Cardiac septum (tissue), 1 donor: Measurements from ENCODE around the gene DPP6. TPM values are rescaled to one million over a fixed set of nuclear protein-coding genes. Genes with fewer than 3 reads are reported as not detected.

Experiments
- DNase-seq: peaks from one replicate; pipeline ENCODE4 v3.0.0-alpha.2; 2020; ENCODE audit warnings: low spot score
- intact Hi-C: fragments of 100-400 bp; cut with DNase I; formaldehyde crosslinking; loops from one replicate; pipeline ENCODE4 v1.14.0; 2022
- total RNA-seq: library from RNA; stranded (reverse); fragmentation: NEBNext Ultra II Directional; extraction: Animal tissue kit (Norgen Biotek cat#: 25700); gene quantifications from one replicate; pipeline ENCODE4 v1.2.1, GENCODE V29; 2021
- donor health status: DM: no; HTN: no; CAD: no.

The DPP6 gene
- total RNA-seq, 1 donor from 2014 or later, result not detected

DNA sequence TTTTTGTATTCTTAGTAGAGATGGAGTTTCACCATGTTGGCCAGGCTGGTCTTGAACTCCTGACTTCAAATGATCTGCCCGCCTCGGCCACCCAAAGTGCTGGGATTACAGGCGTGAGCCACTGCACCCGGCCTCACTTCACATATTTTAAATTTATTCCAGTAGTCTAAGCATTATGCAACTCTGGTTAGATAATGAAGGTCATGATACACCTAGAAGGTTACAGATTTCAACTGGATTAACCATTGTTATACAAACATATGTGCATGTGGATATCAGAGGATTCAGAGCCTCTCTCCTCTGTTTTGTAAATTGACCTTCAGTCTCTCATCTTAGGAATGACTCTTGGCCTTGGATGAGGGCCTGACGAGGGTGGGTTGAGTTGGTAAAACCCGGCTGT is 146.3 kb downstream of the DPP6 start:
- intact Hi-C loops, result no loop called here

DNA sequence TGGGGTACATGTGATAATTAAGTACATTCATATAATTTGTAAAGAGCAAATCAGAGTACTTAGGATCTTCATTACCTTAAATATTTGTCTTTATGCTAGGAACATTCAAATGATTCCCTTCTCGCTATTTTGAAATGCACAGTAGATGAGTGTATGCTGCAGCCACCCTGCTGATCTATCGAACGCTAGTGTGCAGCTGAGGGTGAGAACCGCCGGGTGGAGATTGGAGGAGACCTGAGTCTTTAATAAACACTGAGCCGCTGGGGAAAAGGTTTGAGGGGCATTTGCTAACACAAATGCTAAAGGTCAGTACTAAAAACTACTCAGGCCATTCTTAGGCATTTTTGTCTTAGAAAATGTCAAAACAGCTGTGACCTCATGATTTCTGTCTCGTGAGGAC is 148.0 kb downstream of the DPP6 start:
- DNase-seq, result no peak
- intact Hi-C loops, result no loop called here

More for the DNA sequence above, 146.3 kb downstream of the DPP6 start:
- DNase-seq, result no peak

DNA sequence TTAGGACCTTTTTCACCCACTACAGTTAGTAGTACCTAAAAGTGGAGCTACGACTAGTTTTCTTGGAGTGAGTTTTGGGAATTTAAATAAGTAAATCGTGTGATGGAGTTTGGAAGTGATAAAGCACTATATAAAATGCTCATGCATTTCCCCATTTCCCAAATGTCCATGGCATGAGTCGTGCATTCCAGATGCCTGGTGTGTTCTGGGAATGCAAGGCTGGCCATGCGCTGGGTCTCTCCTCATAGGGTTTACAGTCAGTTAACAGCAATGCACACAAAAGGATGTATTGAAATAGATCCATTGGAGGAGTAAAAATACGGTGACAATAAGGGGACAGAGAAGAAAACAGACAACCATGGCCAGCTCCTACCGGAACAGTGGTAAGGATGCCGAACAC is 149.8 kb downstream of the DPP6 start:
- no peak for DNase-seq
- intact Hi-C loops, result no loop called here

DNA sequence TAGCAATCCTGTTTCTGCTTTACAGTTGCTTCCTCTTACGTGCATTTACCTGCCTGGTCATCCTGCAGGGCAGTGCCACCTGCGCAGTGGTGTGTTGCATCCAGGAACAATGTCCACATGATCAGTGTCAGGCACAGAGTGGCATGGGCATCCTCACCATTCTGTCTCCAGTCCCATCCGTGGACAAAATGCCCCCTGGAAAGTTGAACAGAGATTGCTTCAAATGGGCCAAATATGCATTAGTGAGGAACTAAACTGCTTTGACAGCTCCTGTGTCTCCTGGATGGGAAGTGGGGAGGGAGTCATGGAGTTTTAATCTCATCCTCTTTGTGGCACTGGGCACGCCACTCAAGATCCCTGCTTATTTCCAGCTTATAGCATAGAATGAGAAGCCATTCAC is 151.8 kb downstream of the DPP6 start:
- intact Hi-C loops, result no loop called here
- no peak for DNase-seq

DNA sequence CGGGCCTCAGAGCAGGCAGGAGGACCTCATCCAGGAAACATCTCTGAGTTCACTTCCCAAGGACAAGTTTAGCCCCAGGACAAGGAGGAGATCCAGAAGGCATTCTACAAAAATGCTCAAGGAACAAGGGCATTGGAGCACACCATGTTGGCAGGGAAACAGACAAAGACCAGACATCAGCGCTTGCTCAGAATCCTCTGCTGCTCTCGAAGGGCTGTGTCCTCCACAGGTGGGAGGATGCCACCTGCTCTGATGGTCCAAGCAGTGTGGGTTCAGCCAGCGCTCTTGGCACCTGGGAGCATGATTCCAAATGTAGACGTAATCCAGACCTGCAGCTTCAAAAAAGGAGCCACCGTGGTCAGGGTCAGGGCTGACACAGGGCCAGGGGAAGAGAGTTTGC is 160.7 kb downstream of the DPP6 start:
- DNase-seq, result no peak
- intact Hi-C loops, result no loop called here

DNA sequence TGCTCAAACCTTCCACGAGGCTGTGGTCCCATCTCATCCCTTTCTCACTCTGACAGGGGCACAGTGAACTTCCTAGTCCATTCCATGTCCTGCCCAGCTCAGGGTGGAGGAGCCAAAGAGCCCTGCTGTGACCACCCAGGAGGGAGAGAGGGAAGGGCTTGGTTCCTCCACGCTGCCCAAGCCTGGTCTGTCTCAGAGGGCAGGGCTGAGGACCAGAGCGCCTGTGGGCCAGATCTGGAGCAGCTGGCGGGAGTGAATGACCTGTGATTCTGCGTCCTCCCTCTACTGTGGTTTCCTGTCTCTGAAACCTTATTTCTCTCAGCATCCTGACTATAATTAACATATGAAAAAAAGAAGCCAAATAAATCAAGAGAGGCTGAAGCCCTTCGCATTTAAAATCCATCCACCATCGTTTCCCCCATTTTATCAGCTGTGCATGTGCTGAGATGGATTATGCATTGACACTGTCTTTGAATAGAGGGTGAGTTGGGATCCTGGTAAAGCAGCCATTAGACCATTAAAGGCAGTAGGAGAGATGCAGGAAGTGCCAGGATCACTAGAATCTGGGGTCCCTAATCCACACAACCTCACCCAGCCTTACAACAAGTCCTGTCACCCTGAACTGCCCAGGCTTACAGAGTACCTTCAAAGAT is 165.6 kb downstream of the DPP6 start:
- DNase-seq, result no peak
- intact Hi-C loops, result no loop called here

DNA sequence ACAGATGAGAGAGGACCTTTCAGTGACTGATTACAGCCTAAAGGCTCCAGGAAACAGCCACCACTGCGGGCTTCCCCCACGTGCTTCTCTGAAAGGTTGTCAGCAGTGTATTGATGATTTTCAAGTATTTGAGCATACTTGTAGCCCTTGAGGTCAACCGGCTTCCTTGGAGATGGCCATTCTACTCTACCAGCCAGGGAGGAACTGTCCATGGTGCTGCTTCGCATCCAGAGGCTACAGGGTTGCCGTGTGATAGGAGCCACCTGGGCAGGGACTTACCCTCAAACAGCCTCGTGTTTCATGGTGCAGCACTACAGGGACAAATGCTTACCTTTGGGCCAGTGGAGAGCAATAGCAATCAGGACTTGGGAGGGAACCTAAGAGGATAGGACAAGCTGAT is 179.5 kb downstream of the DPP6 start:
- intact Hi-C loops, result no loop called here

DNA sequence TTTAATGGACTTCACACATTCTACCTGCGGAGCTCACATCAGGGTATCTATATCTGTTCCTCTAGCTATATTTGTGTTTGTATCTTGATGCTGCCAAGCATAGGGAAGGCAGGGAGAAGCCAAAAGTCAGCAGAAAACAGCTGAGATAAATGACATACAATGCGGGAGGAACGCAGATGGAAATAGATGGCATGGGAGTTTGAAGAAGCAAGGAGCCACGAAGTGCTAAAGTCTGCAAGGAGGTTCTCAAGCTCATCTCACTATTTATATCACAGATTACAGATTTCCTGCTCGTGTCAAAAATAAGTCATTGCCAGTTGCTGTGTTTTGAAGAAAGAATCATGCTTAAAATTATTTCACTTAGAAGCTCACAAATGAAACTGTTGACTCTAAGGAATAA is 180.5 kb downstream of the DPP6 start:
- intact Hi-C loops, result no loop called here

More for the DNA sequence above, 179.5 kb downstream of the DPP6 start:
- DNase-seq, result no peak

DNA sequence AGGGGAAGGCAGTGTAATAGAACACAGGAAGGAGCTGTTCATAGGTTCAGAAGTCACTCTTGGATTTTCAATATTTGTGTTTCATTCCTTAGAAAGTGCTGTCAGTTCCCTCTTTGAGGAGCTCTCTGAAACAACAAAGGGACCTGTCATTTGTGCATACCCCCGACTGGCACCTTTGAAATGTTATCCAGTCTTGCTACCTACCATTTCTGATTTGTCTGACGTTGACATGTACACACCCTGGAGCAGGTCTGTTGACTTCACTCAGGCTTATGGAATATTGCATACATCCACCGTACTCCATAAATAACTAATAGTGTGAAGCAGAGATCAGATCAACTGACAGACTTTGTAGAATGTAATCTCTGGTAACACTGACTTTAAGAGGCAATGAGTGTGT is 189.8 kb downstream of the DPP6 start:
- DNase-seq, result no peak
- intact Hi-C loops, result no loop called here

More for the DNA sequence above, 180.5 kb downstream of the DPP6 start:
- DNase-seq, result no peak

DNA sequence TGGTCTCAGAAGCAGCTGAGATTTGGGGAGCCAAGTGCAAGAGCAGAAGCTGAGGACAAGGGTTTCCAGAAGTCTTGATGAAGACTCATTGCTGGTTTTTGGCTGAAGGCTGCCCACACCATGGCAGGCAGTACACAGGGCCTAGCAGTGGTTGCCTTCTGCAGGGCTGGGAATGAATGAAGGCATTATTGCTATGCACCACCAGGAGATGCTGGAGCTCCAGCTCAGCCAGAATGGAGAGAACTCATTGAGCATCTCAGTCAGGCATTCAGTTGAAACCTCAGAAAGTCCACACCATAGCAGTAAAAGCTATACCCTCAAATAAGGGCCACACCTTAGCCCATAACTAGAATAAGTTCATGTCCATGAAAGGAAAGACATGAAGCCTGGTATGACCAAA is 190.5 kb downstream of the DPP6 start:
- intact Hi-C loops, result no loop called here
- no peak for DNase-seq

DNA sequence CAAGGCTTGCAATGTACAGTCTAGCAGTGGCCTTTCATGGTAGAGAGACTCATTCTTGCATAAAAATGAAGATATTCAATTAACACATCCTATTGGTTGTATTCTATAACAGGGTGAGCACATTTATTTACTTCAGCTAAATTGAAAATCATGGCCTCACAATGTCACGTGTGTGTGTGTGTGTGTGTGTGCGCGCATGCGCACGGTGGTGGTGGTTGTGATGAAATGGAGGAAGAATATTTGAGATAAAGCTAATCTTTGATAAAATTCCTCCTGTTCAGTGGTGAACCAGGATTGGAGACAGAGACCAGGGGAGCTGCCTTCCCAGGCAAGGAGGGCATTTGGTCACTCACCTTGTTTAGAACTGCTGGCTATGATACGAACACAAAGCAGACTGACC is 199.8 kb downstream of the DPP6 start:
- intact Hi-C loops, result no loop called here
- DNase-seq, result no peak

DNA sequence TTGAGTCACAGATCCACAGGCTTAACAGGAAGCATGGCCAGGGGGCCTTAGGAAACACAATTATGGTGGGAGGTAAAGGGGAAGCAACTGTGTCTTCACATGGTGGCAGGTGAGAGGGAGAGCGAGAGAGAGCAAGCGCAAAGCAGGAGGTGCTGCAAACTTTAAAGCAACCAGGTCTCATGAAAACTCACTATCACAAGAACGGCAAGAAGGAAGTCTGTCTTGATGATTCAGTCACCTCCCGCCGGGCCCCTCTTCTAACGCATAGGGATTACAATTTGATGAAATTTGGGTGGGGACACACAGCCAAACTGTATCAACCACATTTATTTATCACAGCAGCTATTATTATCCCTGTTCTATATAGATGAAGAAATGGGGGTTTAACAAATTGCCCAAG is 201.6 kb downstream of the DPP6 start:
- intact Hi-C loops, result no loop called here
- DNase-seq, result no peak

DNA sequence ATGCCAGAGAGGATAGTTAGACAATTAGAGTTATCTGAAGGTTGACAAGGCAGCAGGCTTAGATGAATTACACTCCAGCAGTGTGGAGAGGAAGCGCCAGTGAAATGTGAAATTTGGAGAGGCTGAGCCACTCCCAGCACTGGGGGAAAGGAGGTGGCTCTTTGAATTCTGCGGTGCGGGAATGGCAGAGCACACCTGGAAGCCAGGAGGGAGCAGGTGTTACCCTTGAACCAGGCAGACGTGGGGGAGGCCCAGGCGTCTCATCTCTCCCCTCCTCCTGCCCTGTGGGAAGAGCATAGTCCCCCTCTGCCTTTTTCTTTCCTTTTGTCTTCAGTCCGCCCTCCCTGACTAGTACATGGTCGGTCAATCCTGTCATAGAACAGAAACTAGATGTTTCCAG is 203.1 kb downstream of the DPP6 start:
- no peak for DNase-seq
- intact Hi-C loops, result no loop called here

DNA sequence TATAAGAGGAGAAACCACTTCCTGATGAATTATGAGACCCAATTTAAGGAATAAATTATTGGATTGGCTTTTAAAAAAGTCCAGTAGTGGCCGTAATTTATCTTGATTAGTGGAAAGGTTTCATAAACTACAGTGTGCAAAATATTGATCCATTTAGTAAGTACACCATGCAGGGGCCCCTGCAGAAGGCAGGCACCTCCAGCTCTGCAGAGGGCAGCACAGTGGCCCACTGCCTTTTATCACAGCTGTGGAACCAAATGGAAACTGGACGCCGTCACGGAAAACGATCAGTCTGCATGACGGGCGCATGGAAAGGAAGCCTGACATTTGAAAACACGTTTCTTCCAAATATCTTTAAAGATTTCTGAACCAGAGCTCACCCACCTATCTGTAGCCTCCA is 204.0 kb downstream of the DPP6 start:
- intact Hi-C loops, result no loop called here
- no peak for DNase-seq

DNA sequence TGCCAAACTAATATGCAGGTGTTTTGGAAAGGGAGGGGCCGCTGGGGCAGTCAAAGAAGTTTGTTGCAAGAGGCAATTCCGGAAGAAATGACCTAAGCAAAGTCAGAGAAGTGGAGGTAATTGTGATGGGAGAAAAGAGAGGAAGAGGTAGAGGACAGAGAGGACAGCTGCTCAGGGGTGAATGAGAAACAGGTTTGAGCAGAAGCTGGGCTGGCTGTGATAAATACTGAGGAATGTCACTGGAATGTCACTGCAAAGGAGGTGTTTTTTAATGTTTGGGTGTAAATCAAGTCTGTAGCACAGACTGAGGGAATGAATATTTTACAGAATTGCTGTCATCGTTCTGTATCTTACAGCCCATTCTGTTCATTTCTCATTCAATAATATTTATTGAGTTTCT is 207.2 kb downstream of the DPP6 start:
- no peak for DNase-seq
- intact Hi-C loops, result no loop called here

DNA sequence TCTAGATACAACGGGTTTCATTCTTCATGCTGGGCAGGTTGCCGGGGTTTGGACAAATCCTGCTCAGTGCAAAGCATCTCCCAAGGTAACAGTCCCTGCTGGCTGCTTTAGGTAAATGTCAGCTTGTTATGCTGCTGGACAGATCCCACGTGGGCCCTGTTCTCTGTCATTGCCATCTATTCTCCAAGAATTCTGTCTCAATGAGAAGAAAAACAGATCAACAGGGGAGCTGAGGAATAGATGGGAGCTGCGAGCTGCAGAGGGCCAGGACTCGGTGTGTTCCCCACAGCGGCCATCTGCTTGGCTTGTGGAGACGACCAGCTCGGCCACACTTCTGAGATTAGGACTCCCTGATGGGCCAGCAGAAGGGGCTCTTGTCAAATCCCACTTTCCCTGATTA is 235.2 kb downstream of the DPP6 start:
- intact Hi-C loops, result no loop called here
- no peak for DNase-seq

DNA sequence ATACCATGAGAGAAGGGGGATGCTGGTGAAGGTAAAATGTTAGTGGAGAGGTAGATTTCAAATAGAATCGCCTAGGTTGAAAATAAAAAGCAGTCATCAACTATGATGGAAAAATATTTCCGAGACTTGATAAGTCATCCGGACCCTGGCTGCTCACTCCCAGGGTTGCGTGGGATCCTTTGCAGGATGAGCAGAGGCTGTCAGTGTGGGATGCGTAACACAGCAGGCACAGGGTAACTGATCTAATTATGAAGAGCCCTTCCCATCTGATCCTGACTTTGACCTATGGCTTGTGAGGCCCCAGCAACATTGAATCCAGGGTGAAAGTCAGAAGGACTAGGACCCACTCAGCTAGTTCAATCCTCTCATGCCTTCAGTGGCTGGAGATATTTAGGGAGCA is 236.9 kb downstream of the DPP6 start:
- no peak for DNase-seq
- intact Hi-C loops, result no loop called here

DNA sequence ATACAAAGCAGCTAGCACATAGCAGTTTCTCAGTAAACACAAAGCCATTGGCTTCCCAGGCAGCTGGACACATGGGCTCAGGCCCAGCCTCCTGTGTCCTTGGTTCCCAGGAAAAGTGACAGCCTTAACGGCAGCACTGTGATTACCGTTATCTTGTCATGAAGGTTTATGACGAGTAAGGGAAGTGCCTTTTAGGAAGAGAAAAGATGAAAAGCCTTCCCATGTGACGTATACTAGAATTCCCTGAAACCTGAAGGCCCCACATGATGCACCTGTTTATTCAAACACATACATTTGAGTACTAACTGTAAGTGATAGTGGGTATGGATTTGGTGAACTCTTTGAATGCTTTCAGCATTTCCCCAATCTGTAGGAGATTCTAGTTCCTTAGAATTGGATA is 244.2 kb downstream of the DPP6 start:
- DNase-seq, result no peak
- intact Hi-C loops, result no loop called here

DNA sequence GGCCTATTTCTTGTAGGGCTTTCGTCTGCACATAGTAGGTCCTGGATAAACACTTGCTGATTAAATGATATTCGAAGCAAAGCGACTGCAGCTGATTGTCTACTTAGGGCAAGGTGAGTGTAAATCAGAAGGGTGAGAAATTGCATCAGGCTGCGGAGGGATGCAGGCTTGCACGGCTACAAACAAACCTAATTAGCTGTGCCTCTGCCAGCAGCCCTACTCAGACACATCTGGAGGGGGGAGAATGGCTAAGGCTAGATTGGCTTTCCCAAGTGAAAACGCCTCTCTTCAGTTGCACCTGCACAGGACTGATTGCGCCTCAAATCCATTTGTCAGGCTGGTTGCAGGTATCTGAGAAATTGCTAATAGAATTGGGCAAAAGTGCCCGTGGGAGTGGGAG is 247.5 kb downstream of the DPP6 start:
- intact Hi-C loops, result no loop called here
- no peak for DNase-seq

DNA sequence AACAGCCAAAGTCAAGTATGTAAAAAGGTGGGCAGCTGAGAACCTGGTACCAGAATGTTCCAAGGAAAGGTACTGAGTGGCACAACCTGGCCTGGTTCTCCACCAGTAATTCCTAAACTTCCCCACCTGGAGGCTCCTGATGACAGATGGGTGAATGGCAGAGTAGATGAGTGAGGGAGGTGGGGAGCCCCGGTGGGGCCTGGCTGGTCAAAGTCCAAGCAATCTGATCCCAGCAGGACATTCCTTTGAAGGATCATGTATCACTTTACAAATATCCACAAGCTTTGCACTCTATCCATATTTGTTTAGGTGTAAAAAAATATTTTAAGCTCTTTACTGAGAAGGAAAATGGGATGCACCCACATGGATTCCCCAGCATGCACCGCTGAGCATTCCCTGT is 250.2 kb downstream of the DPP6 start:
- no peak for DNase-seq
- intact Hi-C loops, result no loop called here

DNA sequence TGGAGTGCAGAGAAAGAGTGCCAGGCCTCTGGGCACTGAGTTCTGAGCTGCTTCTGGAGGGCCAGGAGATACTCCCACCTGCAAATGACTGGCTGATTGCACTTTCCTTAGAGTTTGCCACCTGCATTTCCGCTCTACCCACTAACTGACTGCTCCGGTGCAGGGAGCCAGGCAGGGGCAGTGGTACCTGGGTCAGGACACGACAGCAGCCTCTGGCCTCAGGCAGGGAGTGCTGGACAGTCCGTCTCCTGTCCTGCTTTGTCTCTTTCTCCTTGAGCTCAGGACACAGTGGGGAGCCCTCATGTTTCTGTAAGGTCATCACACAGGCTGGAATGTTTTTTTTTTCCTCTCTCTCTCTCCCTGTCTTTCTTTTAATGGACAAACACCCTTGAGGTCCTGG is 252.0 kb downstream of the DPP6 start:
- intact Hi-C loops, result no loop called here

More for the DNA sequence above, 252.0 kb downstream of the DPP6 start:
- DNase-seq, result no peak
